ENCODE data around the gene SALL1. TPM values are rescaled to one million over a fixed set of nuclear protein-coding genes. Genes with fewer than 3 reads are reported as not detected.

The SALL1 gene
- total and polyA plus RNA-seq, 2 of the 8 experiments (the other 6 are each of a cell fraction or from before 2014, with no cell fraction given) = 33.7 to 56.8 TPM

GRCh38 chr16:51180719-51181502, 29.8 kb upstream of the SALL1 start (continued):
- TF ChIP-seq CHD7 (IDR thresholded peaks at IDR 0.05; ENCODE audit: insufficient replicate concordance, low read length) (peak; percentile 28), SIN3A (conservative IDR thresholded peaks at IDR 0.05 in 1 of 2, IDR thresholded peaks at IDR 0.05 in 1 of 2; ENCODE audit: low read depth in 1 of 2, low read length in 2 of 2) (no peak), CEBPB (IDR thresholded peaks at IDR 0.05; ENCODE audit: low read depth, low read length) (peak; percentile 43; the same call in 1 of the 2 replicates), ATF2 (IDR thresholded peaks at IDR 0.05; ENCODE audit: low read length) (no peak)

Data from H1 (cell line).